Upper lobe of left lung (tissue), 4 donors: ENCODE results near the gene ZNF512B.

Experiments
- CTCF ChIP-seq, 6 experiments: fragments of 450-650 bp in 4 of 6; fragments of 200-600 bp in 2 of 6; sonication (generic) in 2 of 6; IDR thresholded peaks; one replicate each; pipeline ENCODE4 v1.5.1; 2016 to 2019; ENCODE audit warnings: antibody characterized with exemption in 6 of 6
- POLR2A ChIP-seq, 4 donors: fragments of 450-650 bp; IDR thresholded peaks; one replicate each; pipeline ENCODE4 v1.5.1; 2016 to 2017; ENCODE audit warnings: antibody characterized with exemption in 4 of 4, mild to moderate bottlenecking in 2 of 4

GRCh38 chr20:63932606-63933160, 37.0 kb downstream of the ZNF512B start:
- no peak for TF ChIP-seq CTCF (IDR thresholded peaks at IDR 0.05)
- no peak for TF ChIP-seq POLR2A (IDR thresholded peaks at IDR 0.05)
